NCI-H2227 (cell line): Measurements from ENCODE around the gene MIEF1.

Experiments used
- DNase-seq: peaks from one replicate; lab custom pipeline; 2025; ENCODE audit not compliant: unreplicated experiment; lab: John Stamatoyannopoulos, UW

Gene MIEF1

GRCh38 chr22:39502109-39502788 is at the start of gene MIEF1:
TSS of gene MIEF1 (plus strand) at chr22:39502290. CDS start at chr22:39511295, 9,005 bp downstream.
- peak; percentile 91 for DNase-seq

- no peak for DNase-seq
Observed at GRCh38 chr22:39452740-39453040, 49.4 kb upstream of the MIEF1 start.

GRCh38 chr22:39453765-39454378 is 48.2 kb upstream of the MIEF1 start:
- no peak for DNase-seq

- DNase-seq = no peak
Observed at GRCh38 chr22:39454385-39454871, 47.7 kb upstream of the MIEF1 start.

GRCh38 chr22:39456522-39457197 is 45.4 kb upstream of the MIEF1 start, which contains the start of gene MGAT3:
TSS of gene MGAT3 (plus strand) at chr22:39457012. CDS start at chr22:39487348, 30,336 bp downstream.
- peak; percentile 38 for DNase-seq

- DNase-seq = no peak
Observed at GRCh38 chr22:39457198-39457555, 44.9 kb upstream of the MIEF1 start.

GRCh38 chr22:39457556-39458443 is 44.3 kb upstream of the MIEF1 start:
- no peak for DNase-seq

GRCh38 chr22:39458444-39459083 is 43.5 kb upstream of the MIEF1 start:
- no peak for DNase-seq

- no peak for DNase-seq
Observed at GRCh38 chr22:39459681-39460080, 42.4 kb upstream of the MIEF1 start.

- no peak for DNase-seq
Observed at GRCh38 chr22:39462443-39463221, 39.5 kb upstream of the MIEF1 start.

- DNase-seq = no peak
Observed at GRCh38 chr22:39463277-39463676, 38.8 kb upstream of the MIEF1 start.

- DNase-seq = no peak
Observed at GRCh38 chr22:39463931-39464390, 38.1 kb upstream of the MIEF1 start.

GRCh38 chr22:39466228-39467006 is 35.7 kb upstream of the MIEF1 start:
- no peak for DNase-seq

GRCh38 chr22:39467390-39467895 is 34.6 kb upstream of the MIEF1 start:
- no peak for DNase-seq

- DNase-seq = no peak
Observed at GRCh38 chr22:39468487-39469325, 33.4 kb upstream of the MIEF1 start.

- no peak for DNase-seq
Observed at GRCh38 chr22:39469326-39469680, 32.8 kb upstream of the MIEF1 start.

- DNase-seq = no peak
Observed at GRCh38 chr22:39469681-39470450, 32.2 kb upstream of the MIEF1 start.
